SK-N-SH (cell line): Measurements from ENCODE around the gene RGS10.

Experiments
- CTCF ChIP-seq: fragments of 200-600 bp; sonication (generic); IDR thresholded peaks from 2 replicates; pipeline ENCODE4 v1.6.1; 2017; ENCODE audit warnings: antibody characterized with exemption, mild to moderate bottlenecking, moderate library complexity
- ELF1 ChIP-seq: IDR thresholded peaks from 2 replicates; pipeline ENCODE4 v1.4.0; 2012
- EP300 ChIP-seq, 2 experiments: IDR thresholded peaks; 2 replicates each; pipeline versions ENCODE4 v1.4.0 to v1.6.1; 2012; ENCODE audit warnings: borderline replicate concordance in 1 of 2, low read depth in 1 of 2, low read length in 1 of 2
- MAX ChIP-seq: IDR thresholded peaks from 2 replicates; pipeline ENCODE4 v1.4.0; 2012; ENCODE audit warnings: low read depth
- POLR2AphosphoS5 ChIP-seq: IDR thresholded peaks from 2 replicates; pipeline ENCODE4 v1.6.1; 2012; ENCODE audit warnings: low read depth, low read length
- RFX5 ChIP-seq: IDR thresholded peaks from 2 replicates; pipeline ENCODE4 v1.6.1; 2012; ENCODE audit warnings: mild to moderate bottlenecking, improper control_type of control experiment, low read length
- USF2 ChIP-seq: fragments of 150-350 bp; IDR thresholded peaks from 2 replicates; pipeline ENCODE4 v1.6.1; 2017; ENCODE audit warnings: antibody characterized with exemption, low read length, low read depth, borderline replicate concordance
- YY1 ChIP-seq: IDR thresholded peaks from 2 replicates; pipeline ENCODE4 v1.4.0; 2012; ENCODE audit warnings: low read depth, mild to moderate bottlenecking
- ZBTB33 ChIP-seq: IDR thresholded peaks from 2 replicates; pipeline ENCODE4 v1.4.0; 2012; ENCODE audit warnings: low read depth, borderline replicate concordance

GRCh38 chr10:119517235-119518141, 25.0 kb downstream of the RGS10 start:
- TF ChIP-seq RFX5, result no peak
- no peak for TF ChIP-seq MAX
- no peak for TF ChIP-seq CTCF
- no peak for TF ChIP-seq USF2
- no peak for TF ChIP-seq ZBTB33
- TF ChIP-seq ELF1, result no peak
- TF ChIP-seq POLR2AphosphoS5, result no peak
- no peak for TF ChIP-seq YY1
- no peak for TF ChIP-seq EP300 (IDR thresholded peaks at IDR 0.05; ENCODE audit: borderline replicate concordance in 1 of 2, low read depth in 1 of 2, low read length in 1 of 2)
